ENCODE measurements around the gene UTP3.
"Not testable (repeated sequence)": the region's sequence is repeated elsewhere in the genome, so short reads cannot be mapped to it uniquely, and the experiment has no call there.

Gene UTP3

GRCh38 chr4:70718811-70719604 lies 30.7 kb downstream of the UTP3 start:
- DNase-seq = no peak

GRCh38 chr4:70721747-70722146 lies 33.4 kb downstream of the UTP3 start, which contains the start of gene RUFY3:
TSS of gene RUFY3 (plus strand) at chr4:70721964. CDS start at chr4:70722574, 610 bp downstream.
- no peak for DNase-seq

- DNase-seq = peak; percentile 16
Observed at GRCh38 chr4:70722199-70722791, 34.0 kb downstream of the UTP3 start.

GRCh38 chr4:70724463-70724862 lies 36.1 kb downstream of the UTP3 start:
- no peak for DNase-seq

- no peak for DNase-seq
Observed at GRCh38 chr4:70725633-70726032, 37.3 kb downstream of the UTP3 start.

- DNase-seq = not testable (repeated sequence)
Observed at GRCh38 chr4:70726515-70726914, 38.2 kb downstream of the UTP3 start.

- DNase-seq = no peak
Observed at GRCh38 chr4:70728091-70728490, 39.8 kb downstream of the UTP3 start.

- DNase-seq = not testable (repeated sequence)
Observed at GRCh38 chr4:70732878-70733277, 44.5 kb downstream of the UTP3 start.

- DNase-seq = peak; percentile 12
Observed at GRCh38 chr4:70734168-70734954, 46.0 kb downstream of the UTP3 start.

- no peak for DNase-seq
Observed at GRCh38 chr4:70734971-70735370, 46.6 kb downstream of the UTP3 start.

GRCh38 chr4:70735915-70736314 lies 47.6 kb downstream of the UTP3 start:
- DNase-seq = peak; percentile 6

GRCh38 chr4:70737006-70737405 lies 48.7 kb downstream of the UTP3 start:
- no peak for DNase-seq

- DNase-seq = no peak
Observed at GRCh38 chr4:70737409-70737808, 49.1 kb downstream of the UTP3 start.

- DNase-seq = no peak
Observed at GRCh38 chr4:70739496-70740337, 51.4 kb downstream of the UTP3 start.
